Measurements from ENCODE around the gene NPAS2. TPM values are rescaled to one million over a fixed set of nuclear protein-coding genes. Genes with fewer than 3 reads are reported as not detected.

NPAS2 gene
- total and polyA plus RNA-seq, 2 donors (not counting 1 experiment from before 2014, with no cell fraction given) = 3.6 to 4.9 TPM

DNA sequence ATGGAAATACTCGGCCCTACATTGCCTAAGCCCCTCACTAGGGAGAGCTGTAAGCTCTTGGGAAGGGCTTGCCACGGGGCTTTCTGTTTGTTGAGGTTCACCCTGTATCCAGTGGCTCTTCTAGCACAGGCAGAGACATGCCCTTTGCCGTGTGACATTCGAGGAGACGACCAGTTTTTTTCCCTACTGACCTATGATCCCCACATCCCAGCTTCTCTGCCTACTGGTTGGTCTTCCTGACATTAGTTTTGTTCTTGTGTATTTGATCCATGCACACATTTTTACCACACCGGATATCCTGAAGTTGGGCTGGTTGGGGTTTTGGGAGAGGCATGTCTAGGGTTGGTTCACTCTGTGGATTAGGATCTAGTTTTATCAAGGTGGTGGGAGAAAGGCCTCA, 69.3 kb downstream of the NPAS2 start:
- H3K4me2 ChIP-seq (ENCODE audit: extremely low read depth, insufficient read depth, low read length) = no peak overlapping the region
- TF ChIP-seq, protein P1, sequence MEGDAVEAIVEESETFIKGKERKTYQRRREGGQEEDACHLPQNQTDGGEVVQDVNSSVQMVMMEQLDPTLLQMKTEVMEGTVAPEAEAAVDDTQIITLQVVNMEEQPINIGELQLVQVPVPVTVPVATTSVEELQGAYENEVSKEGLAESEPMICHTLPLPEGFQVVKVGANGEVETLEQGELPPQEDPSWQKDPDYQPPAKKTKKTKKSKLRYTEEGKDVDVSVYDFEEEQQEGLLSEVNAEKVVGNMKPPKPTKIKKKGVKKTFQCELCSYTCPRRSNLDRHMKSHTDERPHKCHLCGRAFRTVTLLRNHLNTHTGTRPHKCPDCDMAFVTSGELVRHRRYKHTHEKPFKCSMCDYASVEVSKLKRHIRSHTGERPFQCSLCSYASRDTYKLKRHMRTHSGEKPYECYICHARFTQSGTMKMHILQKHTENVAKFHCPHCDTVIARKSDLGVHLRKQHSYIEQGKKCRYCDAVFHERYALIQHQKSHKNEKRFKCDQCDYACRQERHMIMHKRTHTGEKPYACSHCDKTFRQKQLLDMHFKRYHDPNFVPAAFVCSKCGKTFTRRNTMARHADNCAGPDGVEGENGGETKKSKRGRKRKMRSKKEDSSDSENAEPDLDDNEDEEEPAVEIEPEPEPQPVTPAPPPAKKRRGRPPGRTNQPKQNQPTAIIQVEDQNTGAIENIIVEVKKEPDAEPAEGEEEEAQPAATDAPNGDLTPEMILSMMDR (conservative IDR thresholded peaks at IDR 0.05 in 1 of 2, IDR thresholded peaks at IDR 0.05 in 1 of 2; ENCODE audit: low read depth in 1 of 2, low read length in 2 of 2) = no peak
- TF ChIP-seq EZH2 (IDR thresholded peaks at IDR 0.05; ENCODE audit: low read length, missing control alignments) = no peak
- no peak overlapping the region for H2AFZ ChIP-seq (ENCODE audit: low read length)
- H3K9me3 ChIP-seq (ENCODE audit: control insufficient read depth, insufficient read depth, low read depth, low read length) = no peaks in the 10 kb centered on the region
- no peak overlapping the region for H3K27ac ChIP-seq (ENCODE audit: insufficient read depth, low read length)
- H3K9ac ChIP-seq (ENCODE audit: insufficient read depth, low read length) = no peak overlapping the region
- no peaks in the 10 kb centered on the region for H3K27me3 ChIP-seq (ENCODE audit: control insufficient read depth, insufficient read depth, low read length)
- H3K4me1 ChIP-seq (ENCODE audit: control insufficient read depth, extremely low read depth, insufficient read depth, low read length) = peaks cover 4% of the 10 kb centered on the region
- no peak for DNase-seq (ENCODE audit: low read depth in 2 of 2)
- no peaks in the 10 kb centered on the region for H4K20me1 ChIP-seq (ENCODE audit: control insufficient read depth, extremely low read depth, insufficient read depth, low read length)
- H3K36me3 ChIP-seq (ENCODE audit: control insufficient read depth, insufficient read depth, low read length) = no peaks in the 10 kb centered on the region
- H3K79me2 ChIP-seq (ENCODE audit: control insufficient read depth, insufficient read depth, low read length) = no peaks in the 10 kb centered on the region
- H3K4me3 ChIP-seq (replicated peaks in 1 of 4; ENCODE audit: control extremely low read depth in 1 of 4, insufficient read depth in 1 of 4, low read depth in 3 of 4, low read length in 4 of 4) = no peak overlapping the region

DNA sequence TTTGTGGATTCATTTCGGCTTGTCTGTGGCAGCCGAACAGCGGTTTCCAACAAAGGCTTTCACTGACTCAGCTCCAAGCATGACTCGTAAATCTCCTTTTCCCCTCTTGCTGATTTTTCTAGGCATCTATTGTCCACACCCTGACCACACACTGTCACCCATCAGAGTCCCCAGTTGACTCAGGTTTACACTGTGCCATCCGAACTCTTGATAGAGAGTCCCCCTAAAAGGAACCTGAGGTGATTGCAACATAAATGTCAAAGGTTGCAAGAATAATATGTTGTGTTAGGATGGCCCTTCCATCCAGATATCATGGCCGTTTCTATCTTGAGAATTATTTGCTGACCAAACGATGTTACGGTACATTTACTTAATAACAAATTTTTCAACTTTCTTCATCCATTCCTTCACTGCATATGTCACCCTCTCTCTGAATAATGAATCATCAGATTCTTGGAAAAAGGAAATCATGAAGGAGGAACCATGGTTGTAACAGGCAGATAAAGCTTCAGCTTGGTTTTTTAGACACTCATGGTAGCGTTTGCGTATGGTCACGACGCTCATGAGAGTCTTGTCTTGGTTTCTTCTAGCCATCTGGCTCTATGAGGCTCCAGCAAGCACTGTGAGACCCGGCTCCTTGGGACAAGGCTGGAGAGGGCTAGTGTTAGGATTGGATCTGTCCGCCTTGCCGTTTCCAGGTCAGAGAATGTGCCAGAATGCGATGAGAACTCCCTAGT, 72.1 kb downstream of the NPAS2 start:
- Histone ChIP-seq H3K4me2 (ENCODE audit: extremely low read depth, insufficient read depth, low read length) (peak overlapping the region; percentile 29), H3K36me3 (ENCODE audit: control insufficient read depth, insufficient read depth, low read length) (no peaks in the 10 kb centered on the region), H3K9ac (ENCODE audit: insufficient read depth, low read length) (no peak overlapping the region), H3K79me2 (ENCODE audit: control insufficient read depth, insufficient read depth, low read length) (no peaks in the 10 kb centered on the region), H3K27me3 (ENCODE audit: control insufficient read depth, insufficient read depth, low read length) (no peaks in the 10 kb centered on the region), H3K9me3 (ENCODE audit: control insufficient read depth, insufficient read depth, low read depth, low read length) (no peaks in the 10 kb centered on the region), H3K27ac (ENCODE audit: insufficient read depth, low read length) (peak overlapping the region; percentile 54), H3K4me1 (ENCODE audit: control insufficient read depth, extremely low read depth, insufficient read depth, low read length) (peaks cover 4% of the 10 kb centered on the region), H2AFZ (ENCODE audit: low read length) (no peak overlapping the region), H4K20me1 (ENCODE audit: control insufficient read depth, extremely low read depth, insufficient read depth, low read length) (no peaks in the 10 kb centered on the region), H3K4me3 (replicated peaks in 1 of 4; ENCODE audit: control extremely low read depth in 1 of 4, insufficient read depth in 1 of 4, low read depth in 3 of 4, low read length in 4 of 4) (no peak overlapping the region)
- TF ChIP-seq EZH2 (IDR thresholded peaks at IDR 0.05; ENCODE audit: low read length, missing control alignments) = no peak
- TF ChIP-seq, protein P1 (conservative IDR thresholded peaks at IDR 0.05 in 1 of 2, IDR thresholded peaks at IDR 0.05 in 1 of 2; ENCODE audit: low read depth in 1 of 2, low read length in 2 of 2) = no peak
- DNase-seq (ENCODE audit: low read depth in 2 of 2) = peak; percentile 50 to 77

DNA sequence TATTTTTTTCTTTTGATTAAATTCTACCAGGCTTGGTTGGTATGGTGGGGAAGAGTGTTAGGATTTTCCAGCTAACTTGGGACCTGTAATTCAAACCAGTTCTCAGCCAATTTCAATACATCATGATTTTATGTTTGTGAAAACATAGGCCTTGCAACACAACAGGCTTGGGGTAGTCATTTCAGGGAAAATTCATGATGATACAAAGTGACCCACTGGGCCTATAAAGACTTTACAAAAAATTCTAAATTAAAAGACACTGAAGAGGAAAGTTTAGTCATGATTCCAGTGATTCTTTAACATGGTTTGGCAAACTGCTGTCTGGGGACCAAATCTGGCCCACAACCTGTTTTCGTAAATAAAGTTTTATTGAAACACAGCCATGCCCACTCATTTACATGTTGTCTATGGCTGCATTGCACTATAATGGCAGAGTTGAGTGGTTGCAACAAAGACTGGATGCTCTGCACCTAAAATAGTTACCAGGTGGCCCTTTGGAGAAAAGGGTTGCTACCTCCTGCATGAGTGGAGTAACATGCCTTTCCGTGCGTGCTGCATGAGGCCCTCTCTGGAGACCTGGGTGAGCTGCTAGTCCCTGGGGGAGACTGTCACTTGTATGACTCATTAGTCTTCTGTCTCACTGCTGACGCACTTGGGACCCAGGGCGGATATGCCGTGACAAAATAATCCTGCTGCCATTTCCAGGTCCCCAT, 73.6 kb downstream of the NPAS2 start:
- Histone ChIP-seq H3K9me3 (ENCODE audit: control insufficient read depth, insufficient read depth, low read depth, low read length) (no peaks in the 10 kb centered on the region), H3K36me3 (ENCODE audit: control insufficient read depth, insufficient read depth, low read length) (no peaks in the 10 kb centered on the region), H2AFZ (ENCODE audit: low read length) (no peak overlapping the region), H3K79me2 (ENCODE audit: control insufficient read depth, insufficient read depth, low read length) (no peaks in the 10 kb centered on the region), H4K20me1 (ENCODE audit: control insufficient read depth, extremely low read depth, insufficient read depth, low read length) (no peaks in the 10 kb centered on the region), H3K4me1 (ENCODE audit: control insufficient read depth, extremely low read depth, insufficient read depth, low read length) (peaks cover 4% of the 10 kb centered on the region), H3K27me3 (ENCODE audit: control insufficient read depth, insufficient read depth, low read length) (no peaks in the 10 kb centered on the region), H3K4me3 (replicated peaks in 1 of 4; ENCODE audit: control extremely low read depth in 1 of 4, insufficient read depth in 1 of 4, low read depth in 3 of 4, low read length in 4 of 4) (no peak overlapping the region), H3K27ac (ENCODE audit: insufficient read depth, low read length) (no peak overlapping the region), H3K4me2 (ENCODE audit: extremely low read depth, insufficient read depth, low read length) (no peak overlapping the region), H3K9ac (ENCODE audit: insufficient read depth, low read length) (no peak overlapping the region)
- peak in 1 of 2 donors; percentile 39 for DNase-seq (ENCODE audit: low read depth in 2 of 2)
- no peak for TF ChIP-seq EZH2 (IDR thresholded peaks at IDR 0.05; ENCODE audit: low read length, missing control alignments)
- TF ChIP-seq, protein P1 (conservative IDR thresholded peaks at IDR 0.05 in 1 of 2, IDR thresholded peaks at IDR 0.05 in 1 of 2; ENCODE audit: low read depth in 1 of 2, low read length in 2 of 2) = no peak
